Daoy (cell line): Measurements from ENCODE around the gene MRPS27. TPM values are rescaled to one million over a fixed set of nuclear protein-coding genes. Genes with fewer than 3 reads are reported as not detected.

ENCODE experiments used
- DNase-seq: peaks from one replicate; pipeline ENCODE4 v3.0.0-alpha.2; 2015; ENCODE audit warnings: low read depth
- total RNA-seq: library from RNA; depleted of rRNA; stranded (reverse); fragments of >200 nt; shearing (Covaris generic); gene quantifications from 2 replicates; pipeline ENCODE4 v1.2.3, GENCODE V29; 2014

The MRPS27 gene
- total RNA-seq, 1 experiment from 2014 or later: 117 TPM

GRCh38 chr5:72256536-72256935 is 63.5 kb downstream of the MRPS27 start:
- DNase-seq: no peak

GRCh38 chr5:72255670-72256069 is 64.4 kb downstream of the MRPS27 start:
- no peak for DNase-seq

- no peak for DNase-seq
Measured at GRCh38 chr5:72255237-72255636, 64.8 kb downstream of the MRPS27 start.

- DNase-seq: peak; percentile 25
Measured at GRCh38 chr5:72252574-72253155, 67.4 kb downstream of the MRPS27 start.

- DNase-seq: no peak
Measured at GRCh38 chr5:72252008-72252407, 68.0 kb downstream of the MRPS27 start.

- DNase-seq: no peak
Measured at GRCh38 chr5:72251386-72251785, 68.7 kb downstream of the MRPS27 start.

GRCh38 chr5:72248410-72248981 is 71.5 kb downstream of the MRPS27 start:
- DNase-seq: peak; percentile 83

GRCh38 chr5:72246954-72247442 is 73.0 kb downstream of the MRPS27 start:
- peak; percentile 31 for DNase-seq

- peak; percentile 51 for DNase-seq
Measured at GRCh38 chr5:72245951-72246532, 74.0 kb downstream of the MRPS27 start.

- DNase-seq: no peak
Measured at GRCh38 chr5:72245546-72245945, 74.5 kb downstream of the MRPS27 start.

- peak; percentile 46 for DNase-seq
Measured at GRCh38 chr5:72244862-72245371, 75.1 kb downstream of the MRPS27 start.

GRCh38 chr5:72243706-72244105 is 76.3 kb downstream of the MRPS27 start:
- DNase-seq: no peak

- peak; percentile 70 for DNase-seq
Measured at GRCh38 chr5:72242796-72243475, 77.1 kb downstream of the MRPS27 start.

- DNase-seq: no peak
Measured at GRCh38 chr5:72241346-72242003, 78.6 kb downstream of the MRPS27 start.

- no peak for DNase-seq
Measured at GRCh38 chr5:72238712-72239445, 81.2 kb downstream of the MRPS27 start.

- DNase-seq: no peak
Measured at GRCh38 chr5:72237879-72238278, 82.2 kb downstream of the MRPS27 start.

GRCh38 chr5:72237415-72237814 is 82.6 kb downstream of the MRPS27 start:
- DNase-seq: no peak

- no peak for DNase-seq
Measured at GRCh38 chr5:72235725-72236124, 84.3 kb downstream of the MRPS27 start.

- no peak for DNase-seq
Measured at GRCh38 chr5:72234868-72235267, 85.2 kb downstream of the MRPS27 start.

- peak; percentile 77 for DNase-seq
Measured at GRCh38 chr5:72234265-72234700, 85.8 kb downstream of the MRPS27 start.

GRCh38 chr5:72233835-72234234 is 86.2 kb downstream of the MRPS27 start:
- no peak for DNase-seq
